Measurements from ENCODE around the gene EFCAB11. TPM values are rescaled to one million over a fixed set of nuclear protein-coding genes. Genes with fewer than 3 reads are reported as not detected.

EFCAB11 gene
- total RNA-seq, 1 donor from 2014 or later, result 1.1 TPM

DNA sequence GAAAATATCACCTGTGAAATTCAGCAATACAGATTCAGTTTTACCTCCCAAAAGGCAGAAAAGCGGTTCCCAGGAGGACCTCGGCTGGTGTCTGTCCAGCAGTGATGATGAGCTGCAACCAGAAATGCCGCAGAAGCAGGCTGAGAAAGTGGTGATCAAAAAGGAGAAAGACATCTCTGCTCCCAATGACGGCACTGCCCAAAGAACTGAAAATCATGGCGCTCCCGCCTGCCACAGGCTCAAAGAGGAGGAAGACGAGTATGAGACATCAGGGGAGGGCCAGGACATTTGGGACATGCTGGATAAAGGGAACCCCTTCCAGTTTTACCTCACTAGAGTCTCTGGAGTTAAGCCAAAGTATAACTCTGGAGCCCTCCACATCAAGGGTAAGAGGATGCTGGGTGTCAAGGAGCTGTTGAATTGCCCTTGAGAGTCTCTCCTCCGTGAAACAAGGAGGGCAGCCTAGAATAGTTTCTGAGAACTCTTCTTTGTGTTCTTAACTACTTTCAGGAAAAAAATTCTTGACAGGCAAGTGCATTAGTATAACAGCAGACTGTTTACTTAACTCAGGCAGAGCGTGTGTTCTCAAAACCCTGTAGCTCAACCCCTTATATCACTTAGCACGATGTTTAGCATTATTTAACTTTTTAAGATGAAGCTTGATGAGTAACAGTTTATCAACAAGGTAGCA, 8.9 kb upstream of the EFCAB11 start:
- DNase-seq (ENCODE audit: low read depth) (no peak), FAIRE-seq (no peak)
- TF ChIP-seq, protein P1, sequence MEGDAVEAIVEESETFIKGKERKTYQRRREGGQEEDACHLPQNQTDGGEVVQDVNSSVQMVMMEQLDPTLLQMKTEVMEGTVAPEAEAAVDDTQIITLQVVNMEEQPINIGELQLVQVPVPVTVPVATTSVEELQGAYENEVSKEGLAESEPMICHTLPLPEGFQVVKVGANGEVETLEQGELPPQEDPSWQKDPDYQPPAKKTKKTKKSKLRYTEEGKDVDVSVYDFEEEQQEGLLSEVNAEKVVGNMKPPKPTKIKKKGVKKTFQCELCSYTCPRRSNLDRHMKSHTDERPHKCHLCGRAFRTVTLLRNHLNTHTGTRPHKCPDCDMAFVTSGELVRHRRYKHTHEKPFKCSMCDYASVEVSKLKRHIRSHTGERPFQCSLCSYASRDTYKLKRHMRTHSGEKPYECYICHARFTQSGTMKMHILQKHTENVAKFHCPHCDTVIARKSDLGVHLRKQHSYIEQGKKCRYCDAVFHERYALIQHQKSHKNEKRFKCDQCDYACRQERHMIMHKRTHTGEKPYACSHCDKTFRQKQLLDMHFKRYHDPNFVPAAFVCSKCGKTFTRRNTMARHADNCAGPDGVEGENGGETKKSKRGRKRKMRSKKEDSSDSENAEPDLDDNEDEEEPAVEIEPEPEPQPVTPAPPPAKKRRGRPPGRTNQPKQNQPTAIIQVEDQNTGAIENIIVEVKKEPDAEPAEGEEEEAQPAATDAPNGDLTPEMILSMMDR (IDR thresholded peaks at IDR 0.05; ENCODE audit: insufficient read depth, low read length, severe bottlenecking), result no peak
- Histone ChIP-seq H3K36me3 (ENCODE audit: control insufficient read depth, insufficient read depth, low read length) (peaks cover 11% of the 10 kb centered on the region), H3K4me3 (ENCODE audit: low read depth, low read length) (no peak overlapping the region), H3K27me3 (ENCODE audit: control insufficient read depth, insufficient read depth, low read length) (no peaks in the 10 kb centered on the region)

DNA sequence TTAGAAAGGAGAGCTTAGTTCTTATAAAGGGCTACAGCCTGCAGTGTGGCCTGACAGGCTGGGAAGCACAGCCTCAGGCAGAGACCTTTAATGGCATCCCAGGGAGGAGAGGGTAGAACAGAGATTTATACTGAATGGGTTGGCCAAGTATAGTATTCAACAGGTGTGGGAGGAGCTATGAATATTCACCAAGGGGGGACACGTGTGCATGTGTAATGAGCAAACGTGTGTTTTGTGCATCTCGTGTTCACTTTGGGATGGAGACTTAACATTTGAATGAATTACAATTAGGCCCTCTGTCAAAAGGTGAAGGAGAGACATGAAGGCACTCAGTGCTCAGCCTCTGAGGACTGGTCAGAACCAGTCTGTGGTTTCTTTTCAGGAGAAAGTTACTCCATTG, 6.4 kb upstream of the EFCAB11 start:
- no peak overlapping the region for H3K4me3 ChIP-seq (ENCODE audit: low read depth, low read length)
- H3K36me3 ChIP-seq (ENCODE audit: control insufficient read depth, insufficient read depth, low read length), result peaks cover 12% of the 10 kb centered on the region
- FAIRE-seq (no peak), DNase-seq (ENCODE audit: low read depth) (no peak)
- TF ChIP-seq, protein P1 (IDR thresholded peaks at IDR 0.05; ENCODE audit: insufficient read depth, low read length, severe bottlenecking), result no peak
- H3K27me3 ChIP-seq (ENCODE audit: control insufficient read depth, insufficient read depth, low read length), result no peaks in the 10 kb centered on the region

DNA sequence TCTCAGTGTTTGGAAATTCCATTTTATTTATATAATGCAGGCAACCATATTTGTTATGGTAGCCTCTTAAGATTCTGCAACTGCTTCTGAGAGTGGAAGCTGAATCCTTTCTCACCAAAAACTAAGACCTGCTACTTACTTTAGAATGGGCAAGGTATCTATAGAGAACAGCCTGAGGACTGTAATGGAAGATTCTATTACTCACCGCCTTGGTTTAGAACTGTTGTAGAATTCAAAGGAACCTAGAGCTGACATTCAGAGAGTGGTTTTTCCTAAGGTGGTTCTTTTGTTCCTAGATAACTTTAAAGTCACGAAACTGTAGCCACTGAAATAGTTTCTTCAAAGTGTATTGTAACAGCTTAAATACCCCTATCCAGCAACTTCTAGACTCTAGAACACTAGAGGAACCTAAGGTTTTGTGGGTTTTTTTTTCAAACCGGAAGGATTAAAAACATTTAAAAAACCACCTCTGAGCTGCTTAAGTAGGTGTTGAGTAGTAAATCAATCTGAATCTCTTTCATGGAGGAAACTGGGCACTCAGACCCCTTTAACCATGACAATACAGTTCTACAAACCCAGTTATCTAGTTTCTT, 5.4 kb upstream of the EFCAB11 start:
- peaks cover 12% of the 10 kb centered on the region for H3K36me3 ChIP-seq (ENCODE audit: control insufficient read depth, insufficient read depth, low read length)

DNA sequence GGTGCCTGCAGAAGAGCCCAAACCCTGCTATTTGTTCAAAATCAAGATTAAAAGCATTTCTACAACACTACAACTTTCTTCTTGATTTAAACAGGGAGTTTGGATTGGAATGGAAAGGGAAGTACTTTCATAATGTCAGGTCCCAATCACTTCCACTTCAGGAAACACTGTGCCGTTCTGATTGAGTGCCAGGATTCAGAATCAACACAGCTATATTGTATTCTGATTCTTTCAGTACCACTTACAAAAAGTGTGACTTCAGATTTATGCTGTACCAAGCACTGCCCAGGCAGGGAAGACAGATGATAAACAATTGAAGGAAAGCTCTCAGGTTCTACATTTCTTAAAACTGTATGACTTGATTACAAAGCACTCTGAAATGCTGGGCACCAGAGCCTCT, 4.4 kb upstream of the EFCAB11 start:
- no peak overlapping the region for H3K4me3 ChIP-seq (ENCODE audit: low read depth, low read length)
- DNase-seq (ENCODE audit: low read depth), result no peak
- FAIRE-seq, result no peak
- peaks cover 12% of the 10 kb centered on the region for H3K36me3 ChIP-seq (ENCODE audit: control insufficient read depth, insufficient read depth, low read length)
- H3K27me3 ChIP-seq (ENCODE audit: control insufficient read depth, insufficient read depth, low read length), result no peaks in the 10 kb centered on the region
- TF ChIP-seq, protein P1 (IDR thresholded peaks at IDR 0.05; ENCODE audit: insufficient read depth, low read length, severe bottlenecking), result no peak

More for the DNA sequence above, 5.4 kb upstream of the EFCAB11 start:
- no peak for DNase-seq (ENCODE audit: low read depth)
- Histone ChIP-seq H3K27me3 (ENCODE audit: control insufficient read depth, insufficient read depth, low read length) (no peaks in the 10 kb centered on the region), H3K4me3 (ENCODE audit: low read depth, low read length) (no peak overlapping the region)
- FAIRE-seq, result no peak
- TF ChIP-seq, protein P1 (IDR thresholded peaks at IDR 0.05; ENCODE audit: insufficient read depth, low read length, severe bottlenecking), result no peak

DNA sequence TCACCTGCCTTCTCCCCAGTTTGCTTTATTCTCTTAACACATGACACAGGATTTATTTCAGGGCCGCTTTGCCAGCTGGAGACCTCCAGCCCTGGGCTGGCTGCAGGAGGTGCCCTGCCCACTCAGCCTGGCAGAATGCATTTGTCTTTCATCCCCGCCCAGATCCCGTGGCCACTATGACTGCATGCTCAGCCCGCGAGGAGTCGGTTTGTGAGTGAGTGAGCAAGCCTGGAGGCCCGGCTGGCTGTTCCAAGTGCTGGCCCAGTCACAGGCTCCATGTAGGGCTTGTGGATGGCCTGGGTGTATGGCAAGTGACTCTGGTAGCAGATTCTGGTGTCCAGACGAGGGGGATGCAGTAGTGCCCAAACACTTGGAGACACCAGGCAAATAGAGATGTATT, 3.3 kb upstream of the EFCAB11 start:
- FAIRE-seq (no peak), DNase-seq (ENCODE audit: low read depth) (no peak)
- Histone ChIP-seq H3K27me3 (ENCODE audit: control insufficient read depth, insufficient read depth, low read length) (no peaks in the 10 kb centered on the region), H3K4me3 (ENCODE audit: low read depth, low read length) (no peak overlapping the region), H3K36me3 (ENCODE audit: control insufficient read depth, insufficient read depth, low read length) (peaks cover 10% of the 10 kb centered on the region)
- TF ChIP-seq, protein P1 (IDR thresholded peaks at IDR 0.05; ENCODE audit: insufficient read depth, low read length, severe bottlenecking), result no peak

Data from bronchial epithelial cell (primary cell).